ENCODE results near the gene ASL. TPM values are rescaled to one million over a fixed set of nuclear protein-coding genes. Genes with fewer than 3 reads are reported as not detected.

ASL gene
- total and polyA plus RNA-seq, 9 of the 15 experiments (the other 6 are each of a cell fraction or from before 2014, with no cell fraction given), result 2.6 to 67.0 (median 33.3) TPM

- TF ChIP-seq PML (IDR thresholded peaks at IDR 0.05; ENCODE audit: low read length) (peak; percentile 43; the same call in 1 of the 2 replicates), JUNB (CRISPR knock-in tag; conservative IDR thresholded peaks at IDR 0.05) (no peak), PYGO2 (tag; IDR thresholded peaks at IDR 0.05) (no peak), FOXM1 (IDR thresholded peaks at IDR 0.05; ENCODE audit: low read depth) (no peak), FOXM1 (CRISPR knock-in tag; IDR thresholded peaks at IDR 0.05; ENCODE audit: low read depth) (no peak), ZNF217 (CRISPR knock-in tag; IDR thresholded peaks at IDR 0.05) (no peak), ZC3H11A (IDR thresholded peaks at IDR 0.05; ENCODE audit: low read depth, low read length) (no peak), BCL6 (CRISPR knock-in tag; IDR thresholded peaks at IDR 0.05) (no peak), ZFP36 (IDR thresholded peaks at IDR 0.05; ENCODE audit: low read depth, low read length, partially characterized antibody) (no peak), NCOA1 (IDR thresholded peaks at IDR 0.05; ENCODE audit: low read depth) (peak; percentile 74), RBBP5 (IDR thresholded peaks at IDR 0.05; ENCODE audit: borderline replicate concordance, insufficient read depth, low read length, poor library complexity, severe bottlenecking) (no peak), ZNF347 (CRISPR knock-in tag; IDR thresholded peaks at IDR 0.05; ENCODE audit: low read depth) (no peak), HNRNPH1 (optimal IDR thresholded peaks at IDR 0.05; ENCODE audit: low read depth, low read length) (no peak), THRAP3 (IDR thresholded peaks at IDR 0.05; ENCODE audit: borderline replicate concordance) (peak; percentile 79), FIP1L1 (IDR thresholded peaks at IDR 0.05; ENCODE audit: low read depth, low read length, poor library complexity, severe bottlenecking) (no peak), LCOR (CRISPR knock-in tag; IDR thresholded peaks at IDR 0.05) (0 out of 2 replicates have a peak, but pooled peaks have one; percentile 47), THRA (IDR thresholded peaks at IDR 0.05) (no peak), EGR1 (conservative IDR thresholded peaks at IDR 0.05) (peak; percentile 93), HDAC6 (IDR thresholded peaks at IDR 0.05; ENCODE audit: low read depth, low read length) (no peak), SRSF1 (IDR thresholded peaks at IDR 0.05; ENCODE audit: low read depth, low read length) (no peak), COPS2 (conservative IDR thresholded peaks at IDR 0.05) (no peak), MAFK (IDR thresholded peaks at IDR 0.05; ENCODE audit: low read length) (no peak), ZNF431 (CRISPR knock-in tag; IDR thresholded peaks at IDR 0.05) (no peak), POLR2B (IDR thresholded peaks at IDR 0.05; ENCODE audit: low read depth, partially characterized antibody) (peak; percentile 90), ATF6 (CRISPR knock-in tag; IDR thresholded peaks at IDR 0.05) (no peak), MCM7 (IDR thresholded peaks at IDR 0.05) (no peak), ETV5 (CRISPR knock-in tag; IDR thresholded peaks at IDR 0.05; ENCODE audit: low read depth) (no peak)
Observed at GRCh38 chr7:66099551-66100407, 24.2 kb downstream of the ASL start (continued).

Measured in K562 (cell line).